H1 (cell line): ENCODE results near the gene GLRX. TPM values are rescaled to one million over a fixed set of nuclear protein-coding genes. Genes with fewer than 3 reads are reported as not detected.
A peak's percentile ranks its signal among the peaks of the same experiment; 100 is the strongest.

ENCODE experiments used
- CTCF ChIA-PET: fragments of 300-600 bp; sonication (Branson Sonifier 250); formaldehyde crosslinking; loops from one replicate; lab custom pipeline; 2021; ENCODE audit not compliant: partially characterized antibody; lab: Charles Lee
- POLR2A ChIA-PET: fragments of 300-600 bp; sonication (Branson Sonifier 250); formaldehyde crosslinking; loops from one replicate; lab custom pipeline; 2021; ENCODE audit warnings: inconsistent platforms; ENCODE audit not compliant: partially characterized antibody; lab: Charles Lee
- DNase-seq, 2 experiments: peaks; one replicate each; pipeline versions ENCODE4 v3.0.0 to v3.0.0-alpha.2; 2010 to 2022; ENCODE audit warnings: low spot score in 2 of 2, low read depth in 1 of 2, mixed read lengths in 1 of 2
- FAIRE-seq: peaks from 2 replicates; lab custom pipeline; 2011; peaks lifted over from hg19 to GRCh38; lab: Jason Lieb, UNC
- H2AFZ ChIP-seq: 2 replicates; pipeline ENCODE4 v1.8.1; 2012; ENCODE audit warnings: low read length, inconsistent platforms
- H2AK5ac ChIP-seq: 2 replicates; pipeline ENCODE4 v1.6.1; 2013; ENCODE audit warnings: low read depth, low read length
- H2BK120ac ChIP-seq: replicated peaks from 2 replicates; pipeline ENCODE3; 2013; ENCODE audit warnings: low read depth, low read length, inconsistent platforms
- H2BK12ac ChIP-seq: 2 replicates; pipeline ENCODE4 v1.6.1; 2013; ENCODE audit warnings: low read depth, low read length
- H2BK15ac ChIP-seq: 2 replicates; pipeline ENCODE4 v1.6.1; 2013; ENCODE audit warnings: low read length
- H2BK20ac ChIP-seq: 2 replicates; pipeline ENCODE4 v1.6.1; 2013; ENCODE audit warnings: low read length
- H2BK5ac ChIP-seq: 2 replicates; pipeline ENCODE4 v1.6.1; 2013; ENCODE audit warnings: low read depth, low read length
- H3K14ac ChIP-seq: 2 replicates; pipeline ENCODE4 v1.6.1; 2013; ENCODE audit warnings: inconsistent platforms; ENCODE audit not compliant: insufficient read length
- H3K18ac ChIP-seq: 2 replicates; pipeline ENCODE4 v1.6.1; 2013; ENCODE audit warnings: low read length; ENCODE audit errors: extremely low read depth
- H3K23ac ChIP-seq: 2 replicates; pipeline ENCODE4 v1.6.1; 2013; ENCODE audit warnings: inconsistent platforms; ENCODE audit not compliant: insufficient read length
- H3K23me2 ChIP-seq: 2 replicates; pipeline ENCODE4 v1.6.1; 2013; ENCODE audit warnings: low read depth, low read length
- H3K27ac ChIP-seq: 2 replicates; pipeline ENCODE4 v1.6.1; 2011; ENCODE audit warnings: low read depth, low read length, inconsistent platforms
- H3K27me3 ChIP-seq, 4 experiments: replicated peaks in 1 of 4; 1 replicate in 1 of 4; 2 replicates in 3 of 4; pipeline versions ENCODE4 v1.6.1 to v1.8.1; 2011 to 2013; ENCODE audit warnings: low read length in 3 of 4, mild to moderate bottlenecking in 3 of 4, inconsistent platforms in 2 of 4, mixed read lengths in 2 of 4, moderate library complexity in 1 of 4; ENCODE audit not compliant: control insufficient read depth in 3 of 4, insufficient read depth in 3 of 4; ENCODE audit errors: extremely low read depth in 1 of 4
- H3K36me3 ChIP-seq, 4 experiments: 2 replicates each; pipeline versions ENCODE4 v1.6.1 to v1.8.1; 2011 to 2013; ENCODE audit warnings: mild to moderate bottlenecking in 4 of 4, low read length in 3 of 4, moderate library complexity in 2 of 4, control low read depth in 1 of 4, inconsistent platforms in 1 of 4; ENCODE audit not compliant: insufficient read depth in 4 of 4, control insufficient read depth in 2 of 4
- H3K4ac ChIP-seq: replicated peaks from 2 replicates; pipeline ENCODE3; 2013; ENCODE audit warnings: low read length, low read depth, mixed read lengths, inconsistent platforms; ENCODE audit not compliant: insufficient read length
- H3K4me1 ChIP-seq, 4 experiments: replicated peaks in 1 of 4; 1 replicate in 1 of 4; 2 replicates in 3 of 4; pipeline versions ENCODE4 v1.6.1 to v1.8.1; 2011 to 2013; ENCODE audit warnings: low read length in 3 of 4, inconsistent platforms in 2 of 4, mixed read lengths in 1 of 4; ENCODE audit not compliant: insufficient read depth in 4 of 4, control insufficient read depth in 3 of 4
- H3K4me2 ChIP-seq, 2 experiments: 2 replicates each; pipeline versions ENCODE4 v1.6.1 to v1.8.1; 2011 to 2013; ENCODE audit warnings: low read depth in 2 of 2, low read length in 2 of 2, control low read depth in 1 of 2, inconsistent platforms in 1 of 2, mild to moderate bottlenecking in 1 of 2; ENCODE audit not compliant: insufficient read depth in 1 of 2
- H3K4me3 ChIP-seq, 4 experiments: fragments of 200-600, 300-600 bp in 1 of 4; sonication (generic), shearing (Covaris generic), sonication (Bioruptor Twin) in 1 of 4; 2 replicates each; pipeline versions ENCODE4 v1.5.1 to v1.8.1; 2011 to 2016; ENCODE audit warnings: low read length in 4 of 4, low read depth in 3 of 4, control low read depth in 2 of 4, inconsistent platforms in 2 of 4, mild to moderate bottlenecking in 2 of 4, mixed read lengths in 1 of 4, moderate library complexity in 1 of 4; ENCODE audit not compliant: insufficient read depth in 2 of 4; ENCODE audit errors: extremely low read depth in 1 of 4
- H3K56ac ChIP-seq: replicated peaks from 2 replicates; pipeline ENCODE3; 2013; ENCODE audit warnings: low read depth, mild to moderate bottlenecking, mixed read lengths, low read length, inconsistent platforms; ENCODE audit not compliant: insufficient read length
- H3K79me1 ChIP-seq: 2 replicates; pipeline ENCODE4 v1.6.1; 2013; ENCODE audit warnings: low read depth, low read length, control low read depth
- H3K79me2 ChIP-seq, 2 experiments: 2 replicates each; pipeline versions ENCODE4 v1.6.1 to v1.8.1; 2012 to 2013; ENCODE audit warnings: low read length in 2 of 2, mild to moderate bottlenecking in 2 of 2, inconsistent platforms in 1 of 2; ENCODE audit not compliant: insufficient read depth in 2 of 2, control insufficient read depth in 1 of 2
- H3K9ac ChIP-seq, 4 experiments: replicated peaks in 1 of 4; 1 replicate in 1 of 4; 2 replicates in 3 of 4; pipeline versions ENCODE4 v1.6.1 to v1.8.1; 2011 to 2013; ENCODE audit warnings: low read depth in 3 of 4, low read length in 3 of 4, control low read depth in 2 of 4, mild to moderate bottlenecking in 2 of 4, moderate library complexity in 2 of 4, inconsistent platforms in 1 of 4; ENCODE audit errors: extremely low read depth in 1 of 4
- H3K9me3 ChIP-seq, 2 experiments: 2 replicates each; pipeline versions ENCODE4 v1.6.1 to v1.8.1; 2012 to 2013; ENCODE audit warnings: mild to moderate bottlenecking in 2 of 2, moderate library complexity in 2 of 2, control low read depth in 1 of 2, inconsistent platforms in 1 of 2, low read depth in 1 of 2, low read length in 1 of 2, mixed read lengths in 1 of 2; ENCODE audit not compliant: insufficient read depth in 2 of 2
- H4K20me1 ChIP-seq, 2 experiments: replicated peaks in 1 of 2; 2 replicates each; pipeline versions ENCODE3 to v1.8.1; 2011 to 2013; ENCODE audit warnings: inconsistent platforms in 2 of 2, low read length in 2 of 2, mild to moderate bottlenecking in 1 of 2; ENCODE audit not compliant: insufficient read depth in 2 of 2, control insufficient read depth in 1 of 2
- H4K5ac ChIP-seq: 2 replicates; pipeline ENCODE4 v1.6.1; 2013; ENCODE audit warnings: low read length, low read depth, mixed read lengths, inconsistent platforms; ENCODE audit not compliant: insufficient read length
- H4K8ac ChIP-seq: 2 replicates; pipeline ENCODE4 v1.8.0; 2013; ENCODE audit warnings: mild to moderate bottlenecking, moderate library complexity, low read length, inconsistent platforms; ENCODE audit not compliant: insufficient read depth; ENCODE audit errors: extremely low read depth
- H4K91ac ChIP-seq: replicated peaks from 2 replicates; pipeline ENCODE3; 2013; ENCODE audit warnings: low read length, mixed read lengths, inconsistent platforms; ENCODE audit not compliant: insufficient read length
- ATF2 ChIP-seq: IDR thresholded peaks from 2 replicates; pipeline ENCODE4 v1.6.1; 2012; ENCODE audit warnings: low read length, inconsistent platforms
- CREB1 ChIP-seq: IDR thresholded peaks from 2 replicates; pipeline ENCODE4 v1.6.1; 2012; ENCODE audit warnings: inconsistent platforms
- HDAC6 ChIP-seq: IDR thresholded peaks from one replicate; pipeline ENCODE4 v1.7.1; 2012; ENCODE audit warnings: low read depth, mild to moderate bottlenecking, inconsistent platforms, low read length, moderate library complexity
- SIRT6 ChIP-seq: IDR thresholded peaks from one replicate; pipeline ENCODE4 v1.7.1; 2012; ENCODE audit warnings: low read length, inconsistent platforms
- USF2 ChIP-seq: IDR thresholded peaks from 2 replicates; pipeline ENCODE4 v1.6.1; 2011; ENCODE audit warnings: low read length, improper control_type of control experiment
- WGBS, 2 experiments: shearing (Covaris generic) in 1 of 2; methylation state at CpG; one replicate each; pipeline versions ENCODE4 v1.1.6 to v1.1.7; 2013 to 2015; ENCODE audit warnings: low lambda C conversion rate in 2 of 2, mixed read lengths in 2 of 2, inconsistent platforms in 1 of 2, low coverage in 1 of 2, missing lambda C conversion rate in 1 of 2; ENCODE audit not compliant: insufficient replicate concordance in 2 of 2, insufficient coverage in 1 of 2, insufficient read length in 1 of 2; ENCODE audit errors: extremely low coverage in 1 of 2, missing lambda C conversion rate in 1 of 2; 5-methylcytosine and 5-hydroxymethylcytosine counted together
- polyA plus RNA-seq, 7 experiments: library from polyadenylated mRNA; depleted of rRNA in 3 of 7; stranded (reverse) in 5 of 7; unstranded in 2 of 7; fragments of >200 nt in 5 of 7; fragments of 200-250 nt in 2 of 7; gene quantifications; 1 replicate in 5 of 7; 2 replicates in 1 of 7; 4 replicates in 1 of 7; pipeline versions ENCODE4 v1.2.1 to v1.2.3, GENCODE V29; 2011 to 2013; ENCODE audit warnings: missing spikeins in 2 of 7, mixed read lengths in 2 of 7
- total RNA-seq: library from RNA; stranded (reverse); fragmentation: NEBNext Ultra II Directional; extraction: Animal tissue kit (Norgen Biotek cat#: 25700); gene quantifications from 2 replicates; pipeline ENCODE4 v1.2.1, GENCODE V29; 2021

The GLRX gene
- total and polyA plus RNA-seq, 2 of the 8 experiments (the other 6 are each of a cell fraction or from before 2014, with no cell fraction given), result 22.9 to 31.2 TPM

- CTCF ChIA-PET, result interaction anchor here (0.7 to 3.9 kb wide), 11 partner anchors 10 to 501 kb away, joined by 3 to 24 read pairs (median 5); partner anchors contain the start of gene GLRX
- H3K4me2 ChIP-seq, result no peak overlapping the region
- H2AFZ ChIP-seq, result peak overlapping the region; percentile 76
- TF ChIP-seq CREB1 (no peak), USF2 (no peak), HDAC6 (no peak), ATF2 (no peak), SIRT6 (no peak)
These were observed 13.3 kb upstream of the GLRX start for GRCh38 chr5:95835682-95836385.

More at GRCh38 chr5:95835682-95836385, 13.3 kb upstream of the GLRX start:
- Histone ChIP-seq H3K18ac (no peak overlapping the region), H4K20me1 (no peaks in the 10 kb centered on the region), H3K27me3 (no peaks in the 10 kb centered on the region), H3K23me2 (0 out of 2 replicates have a peak, but pooled peaks cover 1% of the 10 kb centered on the region), H3K9me3 (no peaks in the 10 kb centered on the region), H3K36me3 (no peaks in the 10 kb centered on the region), H4K8ac (no peak overlapping the region), H2BK12ac (0 out of 2 replicates have a peak overlapping the region, but pooled peaks have one; percentile 55), H2BK120ac (no peak overlapping the region), H3K14ac (no peak overlapping the region), H3K56ac (no peak overlapping the region), H2BK5ac (no peak overlapping the region), H2BK20ac (no peak overlapping the region), H3K27ac (no peak overlapping the region), H3K79me1 (no peaks in the 10 kb centered on the region), H2BK15ac (no peak overlapping the region), H4K5ac (no peak overlapping the region), H3K23ac (no peak overlapping the region), H3K4ac (no peak overlapping the region), H4K91ac (no peak overlapping the region), H3K4me1 (peaks cover 0 to 3% (median 0%) of the 10 kb centered on the region in 4 experiments; a peak in 2 of 7 replicates), H3K79me2 (no peaks in the 10 kb centered on the region), H3K4me3 (no peak overlapping the region), H3K9ac (no peak overlapping the region), H2AK5ac (no peak overlapping the region)
- POLR2A ChIA-PET, result interaction anchor here (0.9 to 2.4 kb wide), 3 partner anchors 9 to 28 kb away, joined by 3 to 22 read pairs (median 3); partner anchors contain the start of gene GLRX
- no peak for FAIRE-seq
- WGBS, 2 experiments, result 77% methylated on average over 9 of the region's 10 CpGs; no CpG with 5 or more reads in 1 of the 2 experiments
- no peak for DNase-seq
